ENCODE measurements around the gene GSN. TPM values are rescaled to one million over a fixed set of nuclear protein-coding genes. Genes with fewer than 3 reads are reported as not detected.
A peak's percentile ranks its signal among the peaks of the same experiment; 100 is the strongest.

The GSN gene
- total RNA-seq, 1 donor from 2014 or later = 174 TPM

- DNase-seq (ENCODE audit: low read depth) = no peak
- no peak overlapping the region for H3K4me3 ChIP-seq (ENCODE audit: low read depth, low read length)
- no peak for TF ChIP-seq CTCF (conservative IDR thresholded peaks at IDR 0.05; ENCODE audit: low read depth, low read length)
These were observed 51.4 kb downstream of the GSN start for GRCh38 chr9:121319383-121319780.

- no peak for DNase-seq (ENCODE audit: low read depth)
- TF ChIP-seq CTCF (conservative IDR thresholded peaks at IDR 0.05; ENCODE audit: low read depth, low read length) = no peak
- no peak overlapping the region for H3K4me3 ChIP-seq (ENCODE audit: low read depth, low read length)
These were observed 53.1 kb downstream of the GSN start for GRCh38 chr9:121321016-121321503.

GRCh38 chr9:121322037-121322736 is 54.2 kb downstream of the GSN start:
- DNase-seq (ENCODE audit: low read depth) = peak; percentile 76
- TF ChIP-seq CTCF (conservative IDR thresholded peaks at IDR 0.05; ENCODE audit: low read depth, low read length) = no peak
- no peak overlapping the region for H3K4me3 ChIP-seq (ENCODE audit: low read depth, low read length)

- no peak overlapping the region for H3K4me3 ChIP-seq (ENCODE audit: low read depth, low read length)
- no peak for TF ChIP-seq CTCF (conservative IDR thresholded peaks at IDR 0.05; ENCODE audit: low read depth, low read length)
- DNase-seq (ENCODE audit: low read depth) = no peak
These were observed 54.9 kb downstream of the GSN start for GRCh38 chr9:121322737-121323448.

- no peak for TF ChIP-seq CTCF (conservative IDR thresholded peaks at IDR 0.05; ENCODE audit: low read depth, low read length)
- DNase-seq (ENCODE audit: low read depth) = no peak
- no peak overlapping the region for H3K4me3 ChIP-seq (ENCODE audit: low read depth, low read length)
These were observed 55.6 kb downstream of the GSN start for GRCh38 chr9:121323449-121324151.

- no peak overlapping the region for H3K4me3 ChIP-seq (ENCODE audit: low read depth, low read length)
- no peak for TF ChIP-seq CTCF (conservative IDR thresholded peaks at IDR 0.05; ENCODE audit: low read depth, low read length)
- no peak for DNase-seq (ENCODE audit: low read depth)
These were observed 56.4 kb downstream of the GSN start for GRCh38 chr9:121324316-121324715.

Measured in epithelial cell of proximal tubule (primary cell).